IMR-90 (cell line): ENCODE measurements around the gene NTRK2.

Source experiments
- MAFK ChIP-seq: IDR thresholded peaks from 2 replicates; pipeline ENCODE4 v1.6.1; 2012; ENCODE audit warnings: low read depth, low read length, improper control_type of control experiment
- TF ChIP-seq, protein P1 (sequence below): conservative IDR thresholded peaks from 2 replicates; pipeline ENCODE4 v1.5.1; 2012; ENCODE audit warnings: mild to moderate bottlenecking, low read depth, low read length, improper control_type of control experiment

DNA sequence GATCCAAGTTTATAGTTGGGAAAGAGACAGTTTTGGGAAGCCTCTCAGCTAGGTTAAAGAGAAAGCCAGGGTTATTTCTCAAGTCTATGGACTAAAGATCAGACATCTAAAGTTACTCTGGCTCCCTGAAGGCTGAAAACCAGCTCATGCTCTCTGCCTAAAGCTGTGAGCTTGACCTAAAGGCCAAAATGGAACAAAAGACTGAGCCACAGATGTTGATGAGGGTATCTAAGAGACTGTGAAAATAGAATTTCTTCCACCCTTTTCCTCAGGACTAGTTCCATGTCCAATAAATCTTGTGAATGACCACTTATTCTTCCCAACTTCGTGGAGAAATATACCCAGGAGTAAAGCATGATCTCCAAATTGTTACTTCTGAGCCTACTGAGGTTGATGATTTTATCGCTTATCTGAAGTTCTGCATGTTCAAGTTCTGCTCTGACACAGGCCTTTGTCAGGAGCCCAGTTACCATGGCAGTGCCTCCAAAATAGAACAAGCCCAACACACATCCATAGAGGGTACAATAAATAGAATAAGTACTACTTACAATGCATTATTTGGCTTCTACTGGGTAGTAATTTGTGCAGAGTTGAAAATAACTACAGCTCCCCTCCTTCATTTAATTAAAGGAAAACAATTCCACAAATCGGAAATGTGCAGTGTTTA lies 373.6 kb downstream of the NTRK2 start:
- TF ChIP-seq MAFK: no peak
- TF ChIP-seq, protein P1, sequence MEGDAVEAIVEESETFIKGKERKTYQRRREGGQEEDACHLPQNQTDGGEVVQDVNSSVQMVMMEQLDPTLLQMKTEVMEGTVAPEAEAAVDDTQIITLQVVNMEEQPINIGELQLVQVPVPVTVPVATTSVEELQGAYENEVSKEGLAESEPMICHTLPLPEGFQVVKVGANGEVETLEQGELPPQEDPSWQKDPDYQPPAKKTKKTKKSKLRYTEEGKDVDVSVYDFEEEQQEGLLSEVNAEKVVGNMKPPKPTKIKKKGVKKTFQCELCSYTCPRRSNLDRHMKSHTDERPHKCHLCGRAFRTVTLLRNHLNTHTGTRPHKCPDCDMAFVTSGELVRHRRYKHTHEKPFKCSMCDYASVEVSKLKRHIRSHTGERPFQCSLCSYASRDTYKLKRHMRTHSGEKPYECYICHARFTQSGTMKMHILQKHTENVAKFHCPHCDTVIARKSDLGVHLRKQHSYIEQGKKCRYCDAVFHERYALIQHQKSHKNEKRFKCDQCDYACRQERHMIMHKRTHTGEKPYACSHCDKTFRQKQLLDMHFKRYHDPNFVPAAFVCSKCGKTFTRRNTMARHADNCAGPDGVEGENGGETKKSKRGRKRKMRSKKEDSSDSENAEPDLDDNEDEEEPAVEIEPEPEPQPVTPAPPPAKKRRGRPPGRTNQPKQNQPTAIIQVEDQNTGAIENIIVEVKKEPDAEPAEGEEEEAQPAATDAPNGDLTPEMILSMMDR: no peak
